ENCODE measurements around the gene STOX2. TPM values are rescaled to one million over a fixed set of nuclear protein-coding genes. Genes with fewer than 3 reads are reported as not detected.

STOX2 gene
- total RNA-seq, 2 experiments from 2014 or later = not detected

- intact Hi-C loops (cut with micrococcal nuclease) = no loop called here
- Mint-ChIP-seq H3K27ac (no peak overlapping the region), H3K36me3 (ENCODE audit: low read depth) (no peaks in the 10 kb centered on the region), H3K27me3 (peaks cover 59% of the 10 kb centered on the region), H3K4me3 (no peak overlapping the region), H3K9me3 (no peaks in the 10 kb centered on the region), H3K4me1 (ENCODE audit: low read depth) (peaks cover 2% of the 10 kb centered on the region)
- DNase-seq (no peak), ATAC-seq (no peak)
- POLR2A ChIA-PET = no interaction called here
- CTCF ChIA-PET = no interaction called here
- TF ChIP-seq CTCF (IDR thresholded peaks at IDR 0.05) = no peak
Measured at GRCh38 chr4:183906489-183906738, 1.3 kb downstream of the STOX2 start.

- peaks cover 56% of the 10 kb centered on the region for H3K27me3 Mint-ChIP-seq
- ChIA-PET CTCF (no interaction called here), POLR2A (no interaction called here)
- peaks cover 2% of the 10 kb centered on the region for H3K4me1 Mint-ChIP-seq (ENCODE audit: low read depth)
- ATAC-seq = no peak
- no peak overlapping the region for H3K27ac Mint-ChIP-seq
- TF ChIP-seq CTCF (IDR thresholded peaks at IDR 0.05) = no peak
- no peak for DNase-seq
- no peak overlapping the region for H3K4me3 Mint-ChIP-seq
- no peaks in the 10 kb centered on the region for H3K36me3 Mint-ChIP-seq (ENCODE audit: low read depth)
- intact Hi-C loops (cut with micrococcal nuclease) = no loop called here
- no peaks in the 10 kb centered on the region for H3K9me3 Mint-ChIP-seq
Measured at GRCh38 chr4:183906739-183907651, 1.9 kb downstream of the STOX2 start.

GRCh38 chr4:183907871-183908683 lies 3.0 kb downstream of the STOX2 start:
- Mint-ChIP-seq H3K4me1 (ENCODE audit: low read depth) (peaks cover 2% of the 10 kb centered on the region), H3K27me3 (peaks cover 49% of the 10 kb centered on the region)
- CTCF ChIA-PET = no interaction called here

GRCh38 chr4:183909187-183909586 lies 4.1 kb downstream of the STOX2 start:
- TF ChIP-seq CTCF (IDR thresholded peaks at IDR 0.05) = no peak
- DNase-seq = no peak
- no peaks in the 10 kb centered on the region for H3K9me3 Mint-ChIP-seq
- no peak overlapping the region for H3K4me3 Mint-ChIP-seq
- ChIA-PET CTCF (no interaction called here), POLR2A (no interaction called here)
- intact Hi-C loops (cut with micrococcal nuclease) = no loop called here
- H3K36me3 Mint-ChIP-seq (ENCODE audit: low read depth) = no peaks in the 10 kb centered on the region
- peaks cover 2% of the 10 kb centered on the region for H3K4me1 Mint-ChIP-seq (ENCODE audit: low read depth)
- ATAC-seq = no peak
- H3K27ac Mint-ChIP-seq = no peak overlapping the region
- H3K27me3 Mint-ChIP-seq = peaks cover 42% of the 10 kb centered on the region

More at GRCh38 chr4:183907871-183908683, 3.0 kb downstream of the STOX2 start:
- Mint-ChIP-seq H3K9me3 (no peaks in the 10 kb centered on the region), H3K4me3 (no peak overlapping the region), H3K27ac (no peak overlapping the region), H3K36me3 (ENCODE audit: low read depth) (no peaks in the 10 kb centered on the region)
- ATAC-seq = no peak
- no peak for DNase-seq
- intact Hi-C loops (cut with micrococcal nuclease) = no loop called here
- POLR2A ChIA-PET = no interaction called here
- no peak for TF ChIP-seq CTCF (IDR thresholded peaks at IDR 0.05)

- TF ChIP-seq CTCF (IDR thresholded peaks at IDR 0.05) = no peak
- ChIA-PET CTCF (no interaction called here), POLR2A (no interaction called here)
- intact Hi-C loops (cut with micrococcal nuclease) = no loop called here
- peaks cover 37% of the 10 kb centered on the region for H3K27me3 Mint-ChIP-seq
- no peaks in the 10 kb centered on the region for H3K9me3 Mint-ChIP-seq
- H3K27ac Mint-ChIP-seq = no peak overlapping the region
- H3K4me1 Mint-ChIP-seq (ENCODE audit: low read depth) = peaks cover 1% of the 10 kb centered on the region
- no peak overlapping the region for H3K4me3 Mint-ChIP-seq
- H3K36me3 Mint-ChIP-seq (ENCODE audit: low read depth) = no peaks in the 10 kb centered on the region
- no peak for DNase-seq
- no peak for ATAC-seq
Measured at GRCh38 chr4:183909801-183910200, 4.7 kb downstream of the STOX2 start.

Measured in activated CD8-positive, alpha-beta T cell treated with anti-CD3 and anti-CD28 coated beads for 36 hours (primary cell).